ENCODE measurements around the gene CYP4F8.

The CYP4F8 gene

DNA sequence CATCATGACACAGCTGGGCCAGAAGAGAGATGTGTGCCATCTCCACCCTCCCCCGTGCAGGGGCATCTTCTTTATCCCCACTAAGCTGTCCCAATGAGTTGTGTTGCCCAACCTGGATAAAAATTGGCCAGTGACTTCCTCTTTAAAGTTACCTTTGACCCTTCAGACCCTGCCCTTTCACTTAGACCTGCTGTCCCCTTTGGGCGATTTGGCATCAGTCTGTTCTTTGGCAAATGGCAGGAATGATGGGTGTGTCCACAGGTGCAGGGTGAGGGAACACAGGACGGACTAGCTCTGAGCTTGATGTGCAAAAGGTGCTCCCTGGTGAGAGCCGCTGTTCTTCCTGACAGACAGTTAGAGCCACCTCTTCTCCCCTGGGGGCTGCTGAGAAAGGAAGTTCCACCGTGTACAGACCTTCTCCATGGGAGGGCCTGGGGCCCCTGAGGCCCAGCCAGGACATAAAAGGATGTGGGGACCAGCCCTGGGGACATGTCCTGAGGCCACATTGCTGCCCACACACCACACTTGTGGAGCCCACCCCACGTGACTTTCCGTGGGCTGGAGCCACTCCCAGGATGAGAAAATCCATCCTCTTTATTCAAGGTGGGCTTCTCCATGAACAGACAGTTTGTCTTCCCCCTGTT, 1.7 kb downstream of the CYP4F8 start:
- DNase-seq: no peak

DNA sequence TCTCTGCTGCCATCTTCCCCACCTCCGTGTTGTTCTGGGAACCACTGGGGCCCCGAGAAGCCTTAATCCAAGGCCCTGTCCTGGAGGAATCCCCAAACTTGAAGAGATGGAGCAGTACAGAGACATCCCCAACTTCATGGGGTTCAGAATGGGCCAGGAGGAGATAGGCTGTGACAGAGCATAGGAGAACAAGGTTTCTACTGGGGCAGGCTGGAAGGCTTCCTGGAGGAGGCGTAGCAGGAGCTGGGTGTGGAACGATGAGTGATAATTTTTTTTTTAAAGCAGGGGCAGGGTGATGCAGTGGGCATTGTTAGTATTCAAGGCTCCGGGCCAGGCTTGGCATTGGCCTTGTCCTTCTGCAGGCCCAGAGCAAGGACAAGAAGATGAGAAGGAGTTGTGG, 3.3 kb downstream of the CYP4F8 start:
- no peak for DNase-seq

DNA sequence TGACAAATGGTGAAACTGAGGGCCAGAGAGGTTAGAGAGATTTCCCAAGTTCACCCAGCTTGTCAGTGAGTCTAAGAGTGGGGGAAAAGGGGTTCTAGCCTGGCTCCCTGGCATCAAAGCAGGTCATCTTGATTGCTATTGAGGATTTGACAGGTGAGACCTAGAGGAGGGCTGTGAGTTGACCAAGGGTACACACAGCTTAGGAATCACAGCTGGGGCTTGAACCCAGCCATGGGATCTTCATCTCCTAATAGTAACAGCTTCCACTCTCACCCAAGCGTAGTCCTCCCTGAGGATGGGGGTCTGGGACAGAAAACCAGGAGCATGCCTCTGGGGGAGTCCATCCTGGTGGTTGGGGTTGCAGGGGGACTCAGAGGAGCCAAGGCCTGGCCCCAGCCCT, 6.8 kb downstream of the CYP4F8 start:
- DNase-seq: no peak

DNA sequence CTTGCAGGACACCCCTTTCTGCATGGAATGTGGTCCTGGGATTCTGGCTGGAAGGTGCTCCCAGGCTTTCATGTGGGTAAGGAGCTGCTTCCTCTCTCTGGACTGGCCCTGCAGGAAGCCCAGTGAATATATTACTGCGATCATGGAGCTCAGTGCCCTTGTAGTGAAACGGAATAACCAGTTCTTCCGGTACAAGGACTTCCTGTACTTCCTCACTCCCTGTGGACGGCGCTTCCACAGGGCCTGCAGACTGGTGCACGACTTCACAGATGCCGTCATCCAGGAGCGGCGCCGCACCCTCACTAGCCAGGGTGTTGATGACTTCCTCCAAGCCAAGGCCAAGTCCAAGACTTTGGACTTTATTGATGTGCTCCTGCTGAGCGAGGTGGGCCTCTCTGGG, 8.0 kb downstream of the CYP4F8 start:
- DNase-seq: no peak

DNA sequence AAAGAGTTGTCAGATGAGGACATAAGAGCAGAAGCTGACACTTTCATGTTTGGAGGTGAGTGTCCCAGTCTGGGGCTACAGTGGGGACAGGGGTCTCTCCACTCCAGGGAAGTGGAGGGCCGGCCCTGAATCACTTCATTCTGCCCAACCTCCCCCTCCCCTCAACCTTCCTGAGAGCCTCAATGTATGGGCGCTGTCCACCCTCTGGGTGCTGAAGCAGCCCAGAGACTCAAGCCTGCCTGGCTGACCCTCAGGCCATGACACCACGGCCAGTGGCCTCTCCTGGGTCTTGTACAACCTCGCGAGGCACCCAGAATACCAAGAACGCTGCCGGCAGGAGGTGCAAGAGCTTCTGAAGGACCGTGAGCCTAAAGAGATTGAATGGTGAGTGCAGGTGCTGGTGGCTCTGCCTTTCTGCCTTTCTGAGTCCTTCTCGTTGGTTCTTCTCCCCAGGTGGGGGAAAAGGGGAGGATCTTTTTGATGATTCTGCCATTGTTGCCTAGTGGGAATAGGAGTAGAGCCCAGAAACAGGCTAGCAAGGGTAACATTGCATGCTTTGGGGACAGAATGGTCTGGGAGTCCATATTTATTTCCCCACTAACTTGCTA, 8.8 kb downstream of the CYP4F8 start:
- no peak for DNase-seq

DNA sequence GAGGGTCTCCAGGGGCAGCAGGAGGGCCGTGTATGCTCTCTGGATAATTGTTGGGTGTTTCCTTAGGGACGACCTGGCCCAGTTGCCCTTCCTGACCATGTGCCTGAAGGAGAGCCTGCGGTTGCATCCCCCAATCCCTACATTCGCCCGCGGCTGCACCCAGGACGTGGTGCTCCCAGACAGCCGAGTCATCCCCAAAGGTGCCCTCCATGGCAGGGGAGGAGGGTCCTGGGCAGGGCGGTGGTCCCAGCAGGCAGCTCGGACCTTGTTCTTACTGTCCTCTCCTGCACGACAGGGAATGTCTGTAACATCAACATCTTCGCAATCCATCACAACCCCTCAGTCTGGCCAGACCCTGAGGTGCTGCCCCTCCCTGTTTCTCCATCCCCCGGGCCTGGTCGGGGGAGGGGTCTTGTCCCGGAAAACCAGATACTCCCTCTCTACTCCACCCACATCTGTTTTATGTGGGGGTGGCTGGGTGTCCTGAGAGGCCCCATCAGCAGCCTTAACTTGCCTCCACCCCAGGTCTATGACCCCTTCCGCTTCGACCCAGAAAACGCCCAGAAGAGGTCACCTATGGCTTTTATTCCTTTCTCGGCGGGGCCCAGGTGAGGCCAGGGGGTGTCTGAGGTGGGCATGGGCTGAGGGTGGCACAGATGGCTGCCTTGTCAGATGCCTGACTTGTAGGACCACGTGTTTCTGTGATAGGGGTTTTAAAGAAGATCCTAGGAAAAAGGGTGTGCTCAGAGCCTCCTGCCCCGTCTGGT, 13.4 kb downstream of the CYP4F8 start:
- DNase-seq: no peak

DNA sequence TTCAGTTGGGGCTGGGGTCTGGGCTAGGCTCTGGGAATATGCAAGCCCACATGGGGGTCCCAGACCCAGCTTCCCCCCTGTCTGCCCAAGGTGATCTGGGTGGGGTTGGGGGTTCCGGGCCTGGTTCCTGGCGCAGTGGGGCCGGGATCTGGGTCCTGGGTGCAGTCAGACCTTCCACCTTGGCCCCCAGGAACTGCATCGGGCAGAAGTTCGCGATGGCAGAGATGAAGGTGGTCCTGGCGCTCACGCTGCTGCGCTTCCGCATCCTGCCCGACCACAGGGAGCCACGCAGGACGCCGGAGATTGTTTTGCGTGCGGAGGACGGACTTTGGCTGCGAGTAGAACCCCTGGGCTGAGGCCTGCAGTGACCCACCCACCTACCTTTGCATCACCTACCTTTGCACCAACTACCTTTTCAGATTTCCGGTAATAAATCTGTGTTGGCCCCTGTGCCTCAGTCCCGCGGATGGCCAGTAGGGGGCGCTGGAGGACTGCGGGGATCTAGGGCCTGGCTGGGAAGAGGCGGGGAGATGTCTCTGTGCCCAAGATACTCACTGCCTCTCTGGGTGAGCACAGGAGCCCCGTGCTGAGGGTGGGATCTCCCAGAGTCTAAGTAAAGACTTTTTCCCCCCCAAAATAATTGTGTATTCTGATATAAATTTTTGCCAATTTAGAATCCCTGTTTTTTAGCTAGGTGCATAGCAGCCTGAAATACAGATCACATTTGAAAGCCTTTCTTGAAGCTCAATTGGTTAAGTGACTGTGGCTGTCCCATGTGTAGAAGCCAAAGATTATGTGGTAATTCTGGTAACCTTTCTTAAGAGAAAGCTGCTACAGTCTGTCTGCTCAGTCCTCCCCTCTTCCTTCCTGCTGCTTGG, 14.2 kb downstream of the CYP4F8 start:
- peak; percentile 59 for DNase-seq

DNA sequence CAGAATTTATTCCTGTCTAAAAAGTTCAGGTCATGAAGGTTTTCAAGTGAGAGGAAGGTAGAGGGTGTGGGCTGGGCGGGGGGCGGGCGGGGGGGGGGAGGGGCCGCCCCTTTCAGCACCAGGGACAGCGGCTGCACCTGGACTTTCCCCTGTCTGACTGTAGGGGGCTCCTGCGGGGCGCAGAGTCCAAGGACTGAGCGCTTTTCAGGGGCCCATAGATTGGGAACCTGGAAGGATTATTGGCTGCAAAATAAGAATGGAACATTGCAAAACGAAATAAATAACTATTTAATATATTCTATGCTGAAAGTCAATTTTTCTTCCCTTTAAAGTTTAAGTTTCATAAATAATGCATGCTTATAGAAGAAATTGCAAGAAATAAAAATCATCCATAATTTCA, 16.8 kb downstream of the CYP4F8 start:
- DNase-seq: no peak

DNA sequence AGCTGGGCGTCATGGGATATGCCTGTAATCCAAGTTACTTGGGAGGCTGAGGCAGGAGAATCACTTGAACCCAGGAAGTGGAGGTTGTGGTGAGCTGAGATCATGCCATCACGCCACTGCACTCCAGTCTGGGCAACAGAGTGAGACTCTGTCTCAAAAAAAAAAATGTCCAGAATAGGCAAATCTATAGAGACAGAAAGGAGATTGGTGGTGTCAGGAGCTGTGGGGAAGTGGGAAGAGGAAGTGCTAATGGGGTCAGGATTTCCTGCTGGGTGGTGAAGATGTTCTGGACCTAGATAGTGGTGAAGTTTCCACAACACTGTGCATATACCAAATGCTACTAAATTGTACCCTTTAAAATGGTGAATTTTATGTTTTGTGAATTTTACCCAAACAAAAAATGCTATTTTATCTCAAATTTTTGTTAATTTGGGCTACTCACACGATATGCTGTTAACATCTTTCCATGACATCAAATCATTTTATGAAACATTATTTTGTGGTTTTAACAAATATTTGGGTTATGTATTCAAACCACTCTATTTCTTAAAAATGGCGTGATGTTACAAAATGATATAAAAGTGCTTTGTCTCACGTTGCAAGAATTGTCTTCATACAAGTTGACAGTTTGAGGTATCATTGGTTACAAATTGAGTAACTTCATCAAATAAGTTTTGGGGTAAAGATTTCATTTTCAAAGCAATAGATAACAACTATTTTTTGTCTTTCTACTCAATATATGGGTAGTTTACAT, 18.2 kb downstream of the CYP4F8 start:
- DNase-seq: no peak

DNA sequence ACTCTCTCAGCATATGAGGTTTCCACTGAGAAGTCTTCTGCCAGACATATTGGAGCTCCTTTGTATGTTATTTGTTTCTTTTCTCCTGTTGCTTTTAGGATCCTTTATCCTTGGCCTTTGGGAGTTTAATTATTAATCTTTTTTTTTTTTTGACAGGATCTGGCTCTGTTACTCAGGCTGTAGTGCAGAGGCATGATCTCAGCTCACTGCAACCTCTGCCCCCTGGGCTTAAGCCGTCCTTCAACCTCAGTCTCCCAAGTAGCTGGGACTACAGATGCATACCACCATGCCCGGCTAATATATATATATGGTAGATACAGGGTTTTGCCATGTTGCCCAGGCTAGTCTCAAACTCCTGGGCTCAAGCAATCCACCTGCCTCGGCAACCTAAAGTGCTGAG, 19.1 kb downstream of the CYP4F8 start:
- DNase-seq: no peak

DNA sequence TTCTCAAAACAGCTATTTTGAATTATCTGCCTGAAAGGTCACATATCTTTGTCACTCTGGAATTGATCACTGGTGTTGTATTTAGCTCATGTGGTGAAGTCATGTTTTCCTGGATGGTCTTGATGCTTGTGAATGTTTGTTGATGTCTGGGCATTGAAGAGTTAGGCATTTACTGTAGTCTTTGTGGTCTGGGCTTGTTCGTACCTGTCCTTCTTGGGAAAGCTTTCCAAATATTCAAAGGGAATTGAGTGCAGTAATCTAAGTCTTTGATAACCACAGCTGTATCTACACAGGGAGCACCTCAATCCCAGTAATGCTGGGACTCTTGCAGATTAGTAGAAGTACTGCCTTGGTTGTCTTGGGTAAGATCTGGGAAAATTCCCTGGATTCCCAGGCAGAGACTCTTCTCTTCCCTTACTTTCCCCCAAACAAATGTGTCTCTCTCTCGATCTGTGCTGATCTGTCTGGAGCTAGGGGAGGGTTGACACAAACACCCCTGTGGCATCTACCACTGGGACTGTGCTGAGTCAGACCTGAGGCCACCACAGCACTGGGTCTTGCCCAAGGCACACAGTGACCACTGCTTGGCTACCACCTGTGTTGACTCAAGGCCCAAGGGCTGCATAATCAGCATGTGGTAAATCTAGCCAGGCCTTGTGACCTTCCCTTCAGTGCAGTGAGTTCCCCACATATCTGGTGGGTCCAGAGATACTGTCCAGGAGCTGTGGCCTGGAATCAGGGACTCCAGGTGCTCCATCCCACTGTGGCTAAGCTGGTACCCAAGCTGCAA, 20.2 kb downstream of the CYP4F8 start:
- no peak for DNase-seq

DNA sequence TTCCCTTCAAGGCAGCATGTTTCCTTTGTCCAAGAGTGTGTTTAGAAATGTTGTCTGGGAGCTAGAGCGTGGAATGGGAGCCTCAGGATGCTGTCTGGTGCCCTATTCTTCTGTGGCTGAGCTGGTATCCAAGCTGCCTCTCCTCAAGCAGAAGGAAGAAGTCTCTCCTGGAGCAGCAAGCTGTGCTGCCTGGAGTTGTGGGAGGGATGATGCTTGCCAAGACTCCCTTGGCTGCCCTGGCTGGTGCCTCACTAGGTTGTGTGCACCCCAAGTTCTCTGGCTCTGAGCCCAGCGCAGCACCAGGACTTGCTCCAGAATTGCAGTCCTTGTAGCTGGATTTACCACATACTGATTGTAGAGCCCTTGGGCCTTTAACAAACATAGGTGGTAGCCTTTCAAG, 21.0 kb downstream of the CYP4F8 start:
- DNase-seq: no peak

DNA sequence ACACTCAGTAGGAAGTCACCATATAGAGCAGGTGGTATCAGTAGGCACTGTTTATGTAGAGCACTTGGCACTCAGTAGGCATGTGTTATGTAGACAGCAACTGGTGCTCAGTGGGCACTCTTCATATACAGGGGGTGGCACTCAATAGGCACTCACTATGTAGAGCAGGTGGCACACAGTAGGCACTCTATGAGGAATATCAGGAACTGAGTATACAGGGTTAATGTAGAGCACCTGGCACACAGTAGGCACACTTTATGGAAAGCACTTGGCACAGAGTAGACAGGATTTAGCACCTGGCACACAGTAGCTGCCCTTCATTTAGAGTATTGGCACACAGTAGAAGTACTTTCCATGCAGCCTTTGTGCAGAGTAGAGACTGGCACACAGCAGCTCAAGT, 24.6 kb downstream of the CYP4F8 start:
- no peak for DNase-seq

DNA sequence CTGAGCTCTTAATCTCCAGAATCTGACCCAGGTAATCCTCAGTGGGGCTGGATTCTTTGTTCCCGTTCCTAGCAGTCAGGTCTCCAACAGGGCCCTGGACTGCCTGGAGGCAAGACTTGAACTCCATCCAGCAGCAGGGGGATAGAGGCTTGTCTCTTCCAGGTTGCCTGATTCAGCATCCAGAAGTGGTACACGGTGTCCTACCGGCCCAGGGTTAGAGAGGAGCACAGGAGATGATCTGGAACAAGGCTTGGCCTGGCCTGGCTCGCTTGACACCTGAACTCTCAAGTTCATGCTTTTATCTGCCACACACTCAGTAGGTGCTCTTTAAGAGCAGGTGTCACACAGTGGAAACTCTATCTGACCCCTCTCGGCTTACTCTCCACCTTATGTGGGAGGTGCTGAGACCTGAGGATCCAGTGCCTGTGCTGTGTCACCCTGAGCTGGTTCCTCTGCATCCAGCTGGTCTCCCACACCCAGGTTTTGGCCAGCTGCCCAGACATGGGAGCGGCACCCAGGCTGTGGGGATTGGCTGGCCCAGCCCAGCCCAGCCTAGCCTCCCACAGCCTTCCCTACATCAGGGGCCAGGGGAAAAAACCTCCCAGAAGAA, 25.4 kb downstream of the CYP4F8 start, which contains the start of gene CYP4F3:
Gene CYP4F3, plus strand, starts transcription at position 604 of the 610 bp plus-strand sequence. CDS start 519 bp downstream, outside the sequence.
- DNase-seq: no peak

DNA sequence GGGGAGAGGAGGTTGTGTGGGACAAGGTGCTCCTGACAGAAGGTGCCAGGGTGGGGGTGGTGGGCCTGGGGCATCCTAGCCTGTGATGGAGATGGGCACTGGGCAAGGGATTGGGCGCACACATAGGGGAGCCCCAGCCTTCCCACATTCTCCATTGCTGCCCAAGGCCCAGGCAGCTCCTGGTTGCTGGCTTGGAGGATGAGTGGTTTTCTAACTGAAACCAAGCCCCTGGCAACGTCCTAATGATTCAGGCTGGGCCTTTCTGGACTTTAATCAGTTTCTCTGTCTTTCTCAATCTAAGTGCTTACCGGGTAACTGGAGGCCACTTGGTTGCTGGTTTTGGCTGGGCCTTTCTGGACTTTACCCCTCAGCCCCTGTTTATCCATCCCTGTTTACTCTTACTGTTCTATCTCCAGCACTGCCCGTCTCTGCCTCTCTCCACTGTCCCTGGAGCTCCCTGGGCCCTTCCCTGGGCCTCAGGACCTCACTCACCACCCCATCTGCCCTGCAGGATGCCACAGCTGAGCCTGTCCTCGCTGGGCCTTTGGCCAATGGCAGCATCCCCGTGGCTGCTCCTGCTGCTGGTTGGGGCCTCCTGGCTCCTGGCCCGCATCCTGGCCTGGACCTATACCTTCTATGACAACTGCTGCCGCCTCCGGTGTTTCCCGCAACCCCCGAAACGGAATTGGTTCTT, 26.0 kb downstream of the CYP4F8 start:
- no peak for DNase-seq

DNA sequence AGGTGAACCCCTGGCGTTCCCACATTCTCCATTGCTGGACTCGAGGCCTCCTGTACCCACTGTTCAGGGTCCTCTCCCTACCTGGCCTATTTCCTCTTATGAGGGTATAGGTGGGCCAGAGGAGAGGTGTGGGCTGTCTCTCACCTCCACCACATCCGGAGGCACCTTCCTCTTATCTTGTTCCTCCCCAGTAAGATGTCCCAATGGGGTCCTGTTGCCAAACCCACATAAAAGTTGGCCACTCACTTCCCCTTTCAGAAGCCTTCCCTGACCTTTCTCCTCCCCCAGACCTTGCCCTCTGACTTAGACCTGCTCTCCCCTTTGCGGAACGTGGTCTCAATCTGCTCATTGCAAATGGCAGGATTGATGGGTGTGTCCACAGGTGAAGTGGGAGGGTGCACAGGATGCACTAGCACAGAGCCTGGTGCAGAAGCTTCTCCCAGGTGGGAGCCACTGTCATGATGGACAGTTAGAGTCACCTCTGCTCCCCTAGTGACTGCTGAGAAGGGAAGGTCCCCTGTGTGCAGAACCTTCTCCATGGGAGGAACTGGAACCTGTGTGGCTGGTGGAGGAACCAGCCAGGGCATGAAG, 27.0 kb downstream of the CYP4F8 start:
- DNase-seq: no peak

DNA sequence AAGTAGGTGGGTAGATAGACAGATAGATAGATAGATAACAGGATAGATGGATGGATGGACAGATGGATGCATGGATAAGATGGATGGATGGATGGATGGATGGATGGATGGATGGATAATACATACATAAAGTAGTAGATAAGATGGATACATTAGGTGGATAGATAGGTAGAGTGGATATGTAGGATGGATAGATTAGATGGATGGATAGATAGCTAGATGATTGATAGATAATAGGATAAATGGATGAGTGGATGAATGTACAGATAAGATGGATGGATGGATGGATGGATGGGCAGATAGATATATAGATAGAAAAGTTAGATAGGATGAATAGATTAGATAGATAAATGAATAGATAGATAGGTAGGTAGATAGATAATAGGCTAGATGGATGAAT, 27.8 kb downstream of the CYP4F8 start:
- no peak for DNase-seq

DNA sequence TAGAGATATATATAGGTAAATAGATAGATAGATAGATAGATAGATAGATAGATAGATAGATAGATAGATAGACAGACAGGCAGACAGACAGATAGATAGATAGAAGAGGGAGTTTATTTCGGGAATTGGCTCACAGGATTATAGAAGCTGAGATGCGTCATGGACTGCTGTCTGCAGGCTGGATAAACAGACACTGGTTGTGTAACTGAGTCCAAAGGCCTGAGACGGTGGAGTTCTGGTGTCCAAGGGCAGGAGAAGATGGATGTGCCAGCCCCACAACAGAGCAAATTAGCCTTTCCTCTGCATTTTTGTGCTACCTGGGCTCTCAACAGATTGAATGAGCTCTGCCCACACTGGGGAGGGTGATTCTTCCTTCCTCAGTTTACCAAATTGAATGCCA, 28.4 kb downstream of the CYP4F8 start:
- DNase-seq: no peak

DNA sequence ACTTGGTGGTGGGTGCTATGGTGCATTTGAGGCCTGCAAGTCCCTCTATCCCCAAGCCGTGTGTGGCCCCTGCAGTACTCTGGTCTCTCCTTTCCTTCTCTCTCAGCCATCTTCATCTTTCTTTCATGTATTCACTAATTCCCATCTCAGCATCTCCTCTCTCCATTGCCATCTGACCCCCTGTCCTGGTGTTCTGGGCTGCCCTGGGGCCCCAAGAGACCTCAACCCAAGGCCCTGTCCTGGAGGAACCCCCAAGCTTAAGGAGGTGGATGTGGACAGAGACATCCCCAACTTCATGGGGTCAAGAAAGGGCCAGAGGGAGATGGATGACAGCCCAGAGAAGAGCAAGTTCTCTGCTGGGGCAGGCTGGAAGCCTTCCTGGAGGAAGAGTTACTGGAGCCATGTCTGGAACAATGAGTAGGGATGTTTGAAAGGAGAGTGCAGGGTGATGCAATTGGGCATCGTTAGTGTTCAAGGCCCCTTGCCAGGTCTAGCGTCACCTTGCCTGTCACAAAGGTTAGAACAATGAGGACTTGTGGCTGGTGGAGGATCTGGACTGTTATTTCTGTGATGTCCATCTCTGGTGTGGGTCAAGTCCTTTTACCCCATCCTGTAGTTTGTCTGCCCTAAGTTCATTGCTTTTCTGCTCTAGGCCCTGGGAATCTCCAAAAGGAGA, 29.2 kb downstream of the CYP4F8 start:
- no peak for DNase-seq

DNA sequence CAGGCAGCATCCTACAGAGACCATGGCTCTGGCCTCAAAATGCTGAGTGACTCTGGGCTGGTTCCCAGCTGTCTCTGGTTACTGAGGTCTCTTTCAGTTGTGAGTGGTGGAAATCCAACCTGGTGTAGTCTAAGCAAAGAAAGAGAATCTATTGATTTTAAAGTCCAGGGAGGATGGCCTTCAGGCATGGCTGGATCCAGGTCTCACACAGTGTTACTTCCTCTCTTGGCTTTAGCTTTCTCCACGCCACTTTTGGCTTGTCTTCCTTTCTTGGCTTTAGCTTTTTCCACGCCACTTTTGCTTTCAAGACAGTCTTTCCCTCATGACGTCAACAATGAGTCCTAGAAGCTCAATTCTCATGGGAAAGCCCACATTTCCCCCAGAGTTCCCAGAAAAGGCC, 29.8 kb downstream of the CYP4F8 start:
- no peak for DNase-seq

Data from NCI-H1092 treated with DMSO at 0.1 percent for 48 hours (cell line).